Peyer's patch (tissue), 4 donors: ENCODE data around the gene OR4F6.

Experiments
- POLR2A ChIP-seq, 2 donors: fragments of 450-650 bp; IDR thresholded peaks; one replicate each; pipeline ENCODE4 v1.5.1; 2017; ENCODE audit warnings: antibody characterized with exemption in 2 of 2, mild to moderate bottlenecking in 2 of 2, moderate library complexity in 2 of 2
- TF ChIP-seq, protein P1 (sequence below), 6 experiments: fragments of 450-650 bp in 4 of 6; fragments of 200-600 bp in 2 of 6; sonication (generic) in 1 of 6; IDR thresholded peaks; one replicate each; pipeline ENCODE4 v1.5.1; 2017 to 2019; ENCODE audit warnings: antibody characterized with exemption in 6 of 6, mild to moderate bottlenecking in 3 of 6, moderate library complexity in 1 of 6

DNA sequence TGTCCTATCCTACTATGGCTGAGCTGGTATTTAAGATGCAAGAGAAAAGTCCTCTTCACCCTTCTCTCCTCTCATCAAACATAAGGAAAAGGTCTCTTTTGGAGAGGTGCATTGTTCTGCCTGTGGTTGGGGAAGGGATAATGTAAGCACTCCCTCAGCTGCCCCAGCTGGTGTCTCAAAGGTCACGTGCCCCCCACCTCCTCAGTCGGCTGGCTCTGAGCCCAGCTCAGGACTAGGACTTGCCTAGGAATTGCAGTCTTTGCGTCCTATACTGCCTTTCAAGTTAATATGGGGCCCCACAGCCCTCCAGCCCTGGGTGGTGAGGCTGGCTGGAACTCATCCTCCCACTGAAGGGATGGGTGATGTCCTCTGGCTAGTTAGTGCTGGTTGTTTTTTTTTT, 38.3 kb downstream of the OR4F6 start:
- TF ChIP-seq, protein P1, sequence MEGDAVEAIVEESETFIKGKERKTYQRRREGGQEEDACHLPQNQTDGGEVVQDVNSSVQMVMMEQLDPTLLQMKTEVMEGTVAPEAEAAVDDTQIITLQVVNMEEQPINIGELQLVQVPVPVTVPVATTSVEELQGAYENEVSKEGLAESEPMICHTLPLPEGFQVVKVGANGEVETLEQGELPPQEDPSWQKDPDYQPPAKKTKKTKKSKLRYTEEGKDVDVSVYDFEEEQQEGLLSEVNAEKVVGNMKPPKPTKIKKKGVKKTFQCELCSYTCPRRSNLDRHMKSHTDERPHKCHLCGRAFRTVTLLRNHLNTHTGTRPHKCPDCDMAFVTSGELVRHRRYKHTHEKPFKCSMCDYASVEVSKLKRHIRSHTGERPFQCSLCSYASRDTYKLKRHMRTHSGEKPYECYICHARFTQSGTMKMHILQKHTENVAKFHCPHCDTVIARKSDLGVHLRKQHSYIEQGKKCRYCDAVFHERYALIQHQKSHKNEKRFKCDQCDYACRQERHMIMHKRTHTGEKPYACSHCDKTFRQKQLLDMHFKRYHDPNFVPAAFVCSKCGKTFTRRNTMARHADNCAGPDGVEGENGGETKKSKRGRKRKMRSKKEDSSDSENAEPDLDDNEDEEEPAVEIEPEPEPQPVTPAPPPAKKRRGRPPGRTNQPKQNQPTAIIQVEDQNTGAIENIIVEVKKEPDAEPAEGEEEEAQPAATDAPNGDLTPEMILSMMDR (IDR thresholded peaks at IDR 0.05) = no peak
- no peak for TF ChIP-seq POLR2A (IDR thresholded peaks at IDR 0.05)
